Measurements from ENCODE around the gene SMARCD3.

- no peak for TF ChIP-seq CTCF (conservative IDR thresholded peaks at IDR 0.05; ENCODE audit: low read length)
- no peak for TF ChIP-seq EZH2phosphoT487 (IDR thresholded peaks at IDR 0.05; ENCODE audit: borderline replicate concordance, low read depth, low read length)
These were observed 16.2 kb downstream of the SMARCD3 start, which contains the start of gene CHPF2 for GRCh38 chr7:151232091-151232916.
